Esophagus squamous epithelium (tissue), 4 donors: ENCODE measurements around the gene EFCAB6.

Experiments used
- CTCF ChIP-seq, 6 experiments: fragments of 450-650 bp in 4 of 6; fragments of 200-600 bp in 2 of 6; sonication (generic) in 2 of 6; IDR thresholded peaks; one replicate each; pipeline ENCODE4 v1.5.1; 2016 to 2019; ENCODE audit warnings: antibody characterized with exemption in 6 of 6, mild to moderate bottlenecking in 4 of 6, moderate library complexity in 4 of 6
- POLR2A ChIP-seq, 4 donors: fragments of 450-650 bp; IDR thresholded peaks; one replicate each; pipeline ENCODE4 v1.6.1; 2017; ENCODE audit warnings: antibody characterized with exemption in 4 of 4, mild to moderate bottlenecking in 4 of 4, moderate library complexity in 3 of 4

- no peak for TF ChIP-seq CTCF (IDR thresholded peaks at IDR 0.05)
- TF ChIP-seq POLR2A (IDR thresholded peaks at IDR 0.05): no peak
Observed at GRCh38 chr22:43667656-43668055, 144.4 kb downstream of the EFCAB6 start.
